Muscle of leg (tissue), 11 donors: Measurements from ENCODE around the gene YY1. TPM values are rescaled to one million over a fixed set of nuclear protein-coding genes. Genes with fewer than 3 reads are reported as not detected.
"Not testable (repeated sequence)": the region's sequence is repeated elsewhere in the genome, so short reads cannot be mapped to it uniquely, and the experiment has no call there.

Experiments used
- DNase-seq: peaks from one replicate; pipeline ENCODE4 v3.0.0; 2013
- H3K27ac ChIP-seq: one replicate; pipeline ENCODE4 v1.5.1; 2013; ENCODE audit warnings: mild to moderate bottlenecking, low read length, control low read depth
- H3K27me3 ChIP-seq: one replicate; pipeline ENCODE4 v1.6.1; 2013; ENCODE audit warnings: low read length; ENCODE audit not compliant: control insufficient read depth, insufficient read depth
- H3K36me3 ChIP-seq: one replicate; pipeline ENCODE4 v1.6.1; 2013; ENCODE audit warnings: low read length; ENCODE audit not compliant: control insufficient read depth, insufficient read depth
- H3K4me1 ChIP-seq: one replicate; pipeline ENCODE4 v1.6.1; 2013; ENCODE audit warnings: low read length; ENCODE audit not compliant: control insufficient read depth, insufficient read depth
- H3K4me3 ChIP-seq: one replicate; pipeline ENCODE4 v1.5.1; 2013; ENCODE audit warnings: low read length, control low read depth
- H3K9me3 ChIP-seq: replicated peaks from 2 replicates; pipeline ENCODE4 v1.6.1; 2013; ENCODE audit warnings: low read depth, low read length; ENCODE audit not compliant: control insufficient read depth
- WGBS: methylation state at CpG from one replicate; pipeline ENCODE4 v1.1.5; 2013; ENCODE audit warnings: missing lambda C conversion rate; ENCODE audit not compliant: insufficient coverage; 5-methylcytosine and 5-hydroxymethylcytosine counted together
- polyA plus RNA-seq, 8 donors: library from polyadenylated mRNA; unstranded; fragments of 120-200 nt; gene quantifications; one replicate each; pipeline versions ENCODE4 v1.2.1 to v1.2.3, GENCODE V29; 2013; ENCODE audit warnings: inconsistent platforms in 1 of 8, low replicate concordance in 1 of 8; ENCODE audit not compliant: insufficient read length in 8 of 8, insufficient read depth in 1 of 8
- total RNA-seq: library from RNA; stranded (reverse); fragments of 120-200 nt; gene quantifications from one replicate; pipeline ENCODE4 v1.2.4, GENCODE V29; 2013

Gene YY1
- total and polyA plus RNA-seq, 9 donors: 40.6 to 79.5 (median 70.7) TPM

- DNase-seq: peak; percentile 47
- H3K36me3 ChIP-seq: no peaks in the 10 kb centered on the region
- H3K9me3 ChIP-seq: no peaks in the 10 kb centered on the region
- H3K4me3 ChIP-seq: peak overlapping the region; percentile 67
- peaks cover 37% of the 10 kb centered on the region for H3K4me1 ChIP-seq
- H3K27ac ChIP-seq: peak overlapping the region; percentile 20
- H3K27me3 ChIP-seq: peaks cover 11% of the 10 kb centered on the region
- WGBS: 1% methylated on average over 12 of the region's 23 CpGs
Measured at GRCh38 chr14:100304825-100305323, 65.9 kb downstream of the YY1 start.

- peaks cover 37% of the 10 kb centered on the region for H3K4me1 ChIP-seq
- WGBS: under 1% methylated on average over 46 of the region's 65 CpGs
Measured at GRCh38 chr14:100305324-100306100, 66.6 kb downstream of the YY1 start.

GRCh38 chr14:100306101-100306997 is 67.4 kb downstream of the YY1 start, which contains the start of gene SLC25A29:
Gene SLC25A29, minus strand, starts transcription at chr14:100306444. Its CDS starts 212 bp downstream, at chr14:100306232.
- WGBS: under 1% methylated on average over 125 of the region's 131 CpGs
- Histone ChIP-seq H3K27me3 (peaks cover 13% of the 10 kb centered on the region), H3K9me3 (no peaks in the 10 kb centered on the region), H3K36me3 (no peaks in the 10 kb centered on the region), H3K4me3 (peak within 1 kb of the TSS; percentile 70), H3K27ac (peak within 1 kb of the TSS; percentile 74), H3K4me1 (peaks cover 38% of the 10 kb centered on the region)
- DNase-seq: peak; percentile 96

More at GRCh38 chr14:100305324-100306100, 66.6 kb downstream of the YY1 start:
- H3K4me3 ChIP-seq: peak overlapping the region; percentile 67
- H3K27ac ChIP-seq: peak overlapping the region; percentile 20
- H3K9me3 ChIP-seq: no peaks in the 10 kb centered on the region
- peaks cover 11% of the 10 kb centered on the region for H3K27me3 ChIP-seq
- peak; percentile 37 for DNase-seq
- no peaks in the 10 kb centered on the region for H3K36me3 ChIP-seq

GRCh38 chr14:100306998-100307765 is 68.2 kb downstream of the YY1 start:
- Histone ChIP-seq H3K9me3 (no peaks in the 10 kb centered on the region), H3K27me3 (peaks cover 17% of the 10 kb centered on the region), H3K4me1 (peaks cover 40% of the 10 kb centered on the region), H3K27ac (peak overlapping the region; percentile 74), H3K36me3 (no peaks in the 10 kb centered on the region), H3K4me3 (peak overlapping the region; percentile 70)
- peak; percentile 47 for DNase-seq
- whole genome bisulfite sequencing: 6% methylated on average over 45 of the region's 49 CpGs

- WGBS: 82% methylated on average over 5 of the region's 5 CpGs
- Histone ChIP-seq H3K27me3 (peaks cover 21% of the 10 kb centered on the region), H3K27ac (no peak overlapping the region), H3K36me3 (no peaks in the 10 kb centered on the region), H3K9me3 (no peaks in the 10 kb centered on the region), H3K4me3 (no peak overlapping the region), H3K4me1 (peaks cover 44% of the 10 kb centered on the region)
- DNase-seq: no peak
Measured at GRCh38 chr14:100307766-100308426, 69.0 kb downstream of the YY1 start.

- 86% methylated on average over 5 of the region's 6 CpGs for WGBS
- DNase-seq, H3K27ac ChIP-seq, H3K4me3 ChIP-seq, H3K9me3 ChIP-seq, H3K36me3 ChIP-seq: not testable (repeated sequence)
- Histone ChIP-seq H3K4me1 (peaks cover 49% of the 10 kb centered on the region), H3K27me3 (peaks cover 23% of the 10 kb centered on the region)
Measured at GRCh38 chr14:100308427-100308792, 69.5 kb downstream of the YY1 start.

- Histone ChIP-seq H3K27ac (no peak overlapping the region), H3K36me3 (no peaks in the 10 kb centered on the region), H3K27me3 (peaks cover 23% of the 10 kb centered on the region), H3K9me3 (no peaks in the 10 kb centered on the region), H3K4me3 (no peak overlapping the region), H3K4me1 (peaks cover 54% of the 10 kb centered on the region)
- WGBS: 53% methylated on average over 3 of the region's 8 CpGs
- no peak for DNase-seq
Measured at GRCh38 chr14:100309028-100309737, 70.2 kb downstream of the YY1 start.

- Histone ChIP-seq H3K4me1 (peaks cover 37% of the 10 kb centered on the region), H3K27me3 (peaks cover 12% of the 10 kb centered on the region), H3K27ac (peak overlapping the region; percentile 90)
- 23% methylated on average over 7 of the region's 18 CpGs for WGBS
- H3K4me3 ChIP-seq, H3K36me3 ChIP-seq, H3K9me3 ChIP-seq, DNase-seq: not testable (repeated sequence)
Measured at GRCh38 chr14:100312110-100312876, 73.3 kb downstream of the YY1 start.
